Measurements from ENCODE around the gene RNASET2.
"Not testable (repeated sequence)": the region's sequence is repeated elsewhere in the genome, so short reads cannot be mapped to it uniquely, and the experiment has no call there.

RNASET2 gene

GRCh38 chr6:166928644-166929541 is 27.5 kb downstream of the RNASET2 start:
- in situ Hi-C loops (cut with HindIII; ENCODE audit: low sequenced_read_pairs), result no loop called here

DNA sequence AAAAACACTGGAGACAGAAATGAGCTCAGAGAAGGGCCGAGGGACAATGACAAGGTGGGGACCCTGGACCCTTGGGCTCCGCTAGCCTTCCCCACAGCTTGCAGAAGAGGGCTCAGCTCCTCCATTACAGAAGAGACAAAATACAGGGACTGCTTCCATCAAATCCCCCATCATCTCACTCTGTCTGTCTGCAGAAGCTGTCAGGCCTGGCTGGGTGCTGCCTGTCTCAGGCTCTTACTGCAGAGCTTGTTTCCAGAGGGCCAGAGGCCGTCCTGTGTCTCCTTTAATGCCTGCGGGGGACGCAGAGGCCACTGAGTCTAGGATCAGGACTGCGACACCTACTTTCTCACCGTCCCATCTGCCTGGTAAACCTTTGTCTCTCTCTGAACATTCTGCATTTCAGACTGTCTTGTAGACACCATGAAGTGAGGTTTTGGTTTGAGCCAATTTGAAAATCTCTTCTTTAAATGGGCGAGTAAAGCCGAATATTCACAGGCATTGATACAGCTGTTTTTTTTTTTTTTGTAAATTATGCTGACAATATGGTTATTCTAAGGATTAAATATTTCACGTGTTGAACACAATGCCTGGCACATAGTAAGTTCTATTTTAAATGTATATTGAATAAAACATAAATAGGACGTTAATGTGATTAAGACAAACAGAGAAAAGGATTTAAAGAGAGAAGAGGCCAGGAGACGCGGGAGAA is 28.3 kb downstream of the RNASET2 start:
- in situ Hi-C loops (cut with HindIII; ENCODE audit: low sequenced_read_pairs), result no loop called here

DNA sequence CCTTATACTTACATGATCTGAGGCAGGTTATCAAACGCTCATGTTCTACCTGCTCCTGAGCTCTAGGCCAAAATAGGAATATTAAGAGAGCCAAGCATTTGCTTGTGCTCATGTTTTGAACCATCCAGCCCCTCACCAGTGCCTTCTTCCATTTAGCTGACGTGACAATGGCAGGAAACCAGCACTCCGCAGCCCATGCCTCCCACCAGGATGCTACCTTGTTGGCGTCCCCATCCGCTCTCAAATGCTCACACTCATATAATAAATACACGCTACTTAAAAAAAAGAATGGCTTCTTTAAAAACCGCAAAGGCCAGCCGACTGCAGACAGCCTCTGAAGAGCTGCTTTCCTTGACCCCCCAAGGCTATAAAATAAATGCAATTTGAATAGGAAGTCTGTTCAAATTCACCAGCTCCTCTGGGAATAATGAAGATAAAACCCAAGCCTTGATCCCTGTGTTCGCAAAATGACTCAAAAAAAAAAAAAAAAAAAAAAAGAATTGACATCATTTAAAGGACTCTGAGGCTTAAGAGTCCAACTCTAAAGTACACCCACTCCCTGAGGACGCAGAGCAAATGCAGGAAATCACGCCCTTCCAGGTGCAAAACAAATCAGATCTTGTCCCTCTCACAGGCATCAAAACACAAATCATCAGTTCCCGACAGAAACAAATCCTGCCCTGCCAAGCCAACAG is 29.0 kb downstream of the RNASET2 start:
- in situ Hi-C loops (cut with HindIII; ENCODE audit: low sequenced_read_pairs), result no loop called here

- in situ Hi-C loops (cut with HindIII; ENCODE audit: low sequenced_read_pairs), result no loop called here
These were observed 29.6 kb downstream of the RNASET2 start for GRCh38 chr6:166926748-166927147.

DNA sequence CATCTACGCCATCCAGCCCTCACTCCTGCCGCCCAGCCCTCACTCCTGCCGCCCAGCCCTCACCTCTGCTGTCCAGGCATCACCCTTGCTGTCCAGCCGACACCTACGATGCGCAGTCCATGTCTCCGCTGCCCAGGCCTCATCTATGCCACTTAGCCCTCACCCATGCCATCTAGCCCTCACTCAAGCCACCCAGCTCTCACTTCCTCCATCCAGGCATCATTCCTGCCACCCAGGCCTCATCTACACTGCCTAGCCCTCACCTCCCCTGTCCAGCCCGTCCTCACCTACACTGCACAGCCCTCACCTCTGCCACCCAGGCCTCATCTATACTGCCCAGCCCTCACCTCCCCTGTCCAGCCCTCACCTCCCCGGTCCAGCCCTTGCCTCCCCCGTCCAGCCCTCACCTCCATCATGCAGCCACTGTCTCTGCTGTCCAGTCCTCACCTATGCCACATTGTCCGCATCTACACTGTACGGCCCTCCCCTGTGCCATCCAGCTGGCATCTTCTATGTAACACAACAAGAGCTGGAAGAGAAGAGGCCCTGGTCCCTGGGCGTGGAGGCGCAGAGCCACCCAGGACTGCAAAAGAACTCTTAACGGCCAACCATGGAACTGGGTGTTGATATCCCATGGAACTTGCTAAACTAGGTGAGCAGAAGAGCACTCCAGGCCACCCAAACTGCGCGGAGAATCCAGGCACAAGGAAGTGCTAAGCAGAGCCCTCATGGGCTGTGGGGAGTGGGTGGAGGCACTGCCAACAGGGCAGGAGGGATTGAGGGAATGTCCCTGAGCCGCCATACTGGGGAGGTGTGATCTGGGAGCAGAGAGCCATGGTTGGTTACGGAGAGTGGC is 31.0 kb downstream of the RNASET2 start:
- in situ Hi-C loops (cut with HindIII; ENCODE audit: low sequenced_read_pairs), result no loop called here

GRCh38 chr6:166924531-166924930 is 31.8 kb downstream of the RNASET2 start:
- in situ Hi-C loops (cut with HindIII; ENCODE audit: low sequenced_read_pairs), result no loop called here

- in situ Hi-C loops (cut with HindIII; ENCODE audit: low sequenced_read_pairs), result no loop called here
These were observed 33.4 kb downstream of the RNASET2 start for GRCh38 chr6:166922937-166923336.

DNA sequence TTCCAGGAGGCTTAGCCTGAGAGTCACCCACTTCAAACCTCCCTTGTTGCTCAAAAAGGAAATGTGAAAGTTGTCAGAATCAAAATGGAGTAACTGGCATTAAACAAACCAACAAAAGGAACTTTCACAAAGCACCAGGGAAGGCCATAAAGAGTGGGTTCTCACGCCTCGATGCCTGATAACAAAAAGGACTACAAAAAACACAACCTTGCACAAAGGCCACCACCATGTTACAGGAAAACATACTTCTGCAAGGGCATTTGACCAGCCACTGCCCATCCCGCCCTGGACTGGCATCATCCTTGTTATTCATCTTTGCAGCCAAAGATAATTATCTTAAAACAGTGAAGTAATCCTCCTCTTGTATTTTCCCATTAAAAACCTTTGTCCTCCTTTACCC is 34.8 kb downstream of the RNASET2 start:
- in situ Hi-C loops (cut with HindIII; ENCODE audit: low sequenced_read_pairs), result no loop called here

DNA sequence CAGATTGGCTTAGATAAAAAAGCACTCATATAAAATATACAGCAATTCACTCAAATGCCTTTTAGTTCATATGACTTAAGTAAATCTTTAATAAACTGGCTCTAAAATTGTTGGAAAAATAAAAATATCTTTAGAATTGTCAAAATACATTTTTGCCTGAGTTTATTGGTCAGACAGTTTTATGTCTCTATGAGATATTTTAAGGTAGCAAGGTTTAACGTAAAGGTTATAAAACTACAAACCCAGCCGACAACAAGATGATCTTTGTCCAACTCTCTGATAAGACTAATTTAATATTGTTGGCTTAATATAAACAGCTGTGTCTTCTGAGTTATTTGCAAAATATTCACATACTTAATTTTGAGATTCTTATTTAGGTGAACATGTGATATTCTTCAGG is 39.5 kb downstream of the RNASET2 start:
- in situ Hi-C loops (cut with HindIII; ENCODE audit: low sequenced_read_pairs), result no loop called here

- in situ Hi-C loops (cut with HindIII; ENCODE audit: low sequenced_read_pairs), result not testable (repeated sequence)
These were observed 40.9 kb downstream of the RNASET2 start for GRCh38 chr6:166915484-166915883.

GRCh38 chr6:166914952-166915351 is 41.4 kb downstream of the RNASET2 start:
- in situ Hi-C loops (cut with HindIII; ENCODE audit: low sequenced_read_pairs), result not testable (repeated sequence)

DNA sequence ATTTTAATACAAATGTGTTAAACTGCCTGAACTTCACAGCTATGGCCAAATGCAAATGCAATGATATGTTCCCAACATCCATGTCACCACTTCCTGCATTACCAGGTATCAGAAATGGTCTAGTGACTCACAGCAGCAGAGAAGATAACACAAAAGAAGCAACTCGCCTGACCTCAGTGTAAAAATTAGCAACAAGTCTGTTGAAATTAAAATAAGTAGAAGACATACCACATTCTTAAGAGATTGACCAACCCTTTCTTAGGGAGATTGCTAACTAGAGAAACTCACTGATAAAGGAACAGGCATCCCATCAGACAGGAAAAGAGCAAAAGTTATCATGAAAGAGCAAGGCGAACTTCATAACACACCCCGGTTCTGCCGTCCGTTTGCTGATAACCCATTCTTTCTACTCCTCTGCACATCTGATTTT is 45.1 kb downstream of the RNASET2 start:
- in situ Hi-C loops (cut with HindIII; ENCODE audit: low sequenced_read_pairs), result no loop called here

DNA sequence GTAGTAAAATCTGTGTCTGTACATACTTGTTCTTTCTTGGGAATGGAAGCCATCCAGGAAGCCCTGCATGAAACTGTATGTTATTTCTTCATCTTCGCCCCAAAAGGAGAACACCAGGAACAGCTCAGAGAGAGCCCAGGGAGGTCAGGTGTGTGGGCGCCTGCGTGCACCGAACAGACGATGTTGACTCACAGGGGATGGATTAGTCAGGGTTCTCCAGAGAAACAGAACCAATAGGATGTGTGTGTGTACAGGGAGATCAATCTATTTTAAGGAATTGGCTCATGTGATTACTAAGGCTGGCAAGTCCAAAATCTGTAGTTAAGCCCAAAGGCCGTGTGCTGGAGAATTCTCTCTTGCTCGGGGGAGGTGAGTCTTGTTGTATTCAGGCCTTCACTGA is 45.7 kb downstream of the RNASET2 start:
- in situ Hi-C loops (cut with HindIII; ENCODE audit: low sequenced_read_pairs), result no loop called here

DNA sequence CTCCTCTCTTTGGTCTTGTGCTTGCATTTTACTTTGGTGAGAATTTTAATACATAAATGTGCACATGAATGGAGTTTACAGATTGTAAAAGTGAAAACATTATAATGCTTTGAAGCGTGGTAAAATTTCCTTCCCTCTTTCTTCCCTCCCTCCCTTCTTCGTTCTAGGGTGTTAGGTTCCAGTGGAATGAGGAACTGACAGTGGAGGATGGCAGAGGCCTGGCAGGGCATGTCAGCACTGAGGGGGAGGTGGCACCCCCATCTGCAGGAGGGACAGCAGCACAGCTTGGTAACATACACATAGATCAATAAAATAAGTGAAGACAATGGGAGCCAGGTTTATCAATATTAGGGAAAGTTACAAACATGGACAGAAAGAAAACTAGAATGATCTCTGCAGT is 47.5 kb downstream of the RNASET2 start:
- in situ Hi-C loops (cut with HindIII; ENCODE audit: low sequenced_read_pairs), result no loop called here

DNA sequence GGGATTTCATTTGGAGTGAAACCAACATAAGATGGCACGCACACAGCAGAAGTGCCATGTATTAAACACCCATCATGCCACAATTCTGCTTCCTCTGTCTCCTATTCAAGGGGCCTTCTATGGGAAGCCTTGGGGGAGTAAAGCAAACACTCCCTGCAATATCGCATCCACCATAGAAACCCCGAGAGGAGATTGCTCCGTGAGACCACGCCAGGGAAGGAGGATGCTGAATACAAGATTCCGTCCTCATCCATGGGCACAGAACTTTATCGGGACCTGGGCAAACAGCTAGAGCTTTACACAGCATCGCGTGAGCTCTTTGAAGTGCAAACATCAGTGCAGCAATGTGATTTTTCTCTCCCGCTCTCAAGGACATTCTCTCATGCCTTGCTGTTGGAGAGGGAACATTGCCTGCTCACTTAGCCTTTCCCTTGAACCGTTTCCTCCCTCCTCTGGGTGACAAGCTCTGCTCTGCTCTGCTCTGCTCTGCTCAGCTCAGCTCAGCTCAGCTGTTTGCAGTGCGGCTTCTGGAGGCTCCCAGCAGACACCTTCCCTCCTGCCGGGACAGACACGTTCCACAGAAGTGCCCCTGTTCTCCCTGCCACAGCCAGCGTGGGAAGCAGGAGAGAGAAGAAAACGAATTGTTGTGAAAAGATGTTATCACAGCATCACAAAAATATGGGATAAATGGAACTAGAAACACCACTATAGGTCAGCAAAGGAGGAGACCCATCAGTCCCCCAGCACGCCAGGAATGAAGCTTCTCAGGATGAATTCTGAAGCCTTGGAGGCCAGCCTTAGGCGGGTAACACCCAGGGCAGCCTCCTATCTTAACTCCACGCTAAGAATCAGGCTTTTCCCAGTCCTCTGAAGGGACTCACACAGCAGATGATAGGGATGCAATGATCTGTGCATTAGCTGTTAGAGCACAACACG is 48.2 kb downstream of the RNASET2 start:
- in situ Hi-C loops (cut with HindIII; ENCODE audit: low sequenced_read_pairs), result no loop called here

DNA sequence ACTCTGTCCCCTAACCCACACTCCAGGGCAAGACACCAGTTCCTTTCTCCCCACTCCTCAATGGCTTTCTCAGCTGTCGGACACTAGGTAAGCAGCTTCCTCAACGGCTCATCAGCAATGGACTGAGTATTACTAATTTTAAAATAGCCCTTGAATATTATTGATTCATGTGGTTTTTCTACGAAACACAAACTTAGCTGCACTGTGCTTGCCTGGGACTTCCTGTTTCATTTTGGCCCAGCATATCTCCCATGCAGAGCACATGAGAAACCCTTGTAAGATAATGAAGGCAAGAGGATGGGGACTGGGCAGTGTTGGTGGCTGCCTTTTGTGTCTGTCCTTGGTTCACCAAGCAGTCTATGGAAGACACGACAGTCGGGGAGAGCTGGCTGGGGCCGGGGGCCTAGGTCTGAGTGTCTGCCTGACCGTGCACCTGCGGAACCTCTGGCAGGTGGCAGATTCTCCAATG is 48.9 kb downstream of the RNASET2 start:
- in situ Hi-C loops (cut with HindIII; ENCODE audit: low sequenced_read_pairs), result no loop called here

DNA sequence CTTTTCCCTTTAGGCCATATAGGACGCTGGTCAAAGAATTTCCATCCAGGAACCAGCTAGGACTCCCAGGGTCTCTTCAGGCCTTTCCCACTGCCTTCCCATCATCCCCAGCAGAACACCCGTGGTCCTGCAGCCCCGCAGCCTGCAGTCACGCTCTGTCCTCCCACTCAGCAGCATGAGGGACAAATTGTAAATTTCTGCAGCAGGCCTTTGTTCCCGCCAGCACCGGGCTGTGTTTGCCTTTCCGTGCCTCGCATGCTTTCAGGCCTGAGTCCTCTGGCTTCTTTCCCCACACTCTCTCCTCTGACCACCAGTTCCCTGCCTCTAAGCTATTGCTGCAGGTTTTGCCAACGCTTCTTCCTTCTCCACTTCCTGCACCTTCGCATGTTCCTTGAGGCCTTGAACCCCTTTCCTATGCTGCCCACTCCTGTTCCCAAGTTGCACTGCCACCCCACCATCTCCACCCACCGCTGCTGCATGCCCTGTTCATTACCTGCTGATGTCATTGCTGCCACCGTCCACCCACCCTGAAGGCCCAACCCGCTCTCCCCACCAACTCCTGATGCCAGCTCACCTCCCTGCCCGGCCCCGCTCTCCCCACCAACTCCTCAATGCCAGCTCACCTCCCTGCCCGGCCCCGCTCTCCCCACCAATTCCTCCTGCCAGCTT is 49.8 kb downstream of the RNASET2 start:
- in situ Hi-C loops (cut with HindIII; ENCODE audit: low sequenced_read_pairs), result no loop called here

DNA sequence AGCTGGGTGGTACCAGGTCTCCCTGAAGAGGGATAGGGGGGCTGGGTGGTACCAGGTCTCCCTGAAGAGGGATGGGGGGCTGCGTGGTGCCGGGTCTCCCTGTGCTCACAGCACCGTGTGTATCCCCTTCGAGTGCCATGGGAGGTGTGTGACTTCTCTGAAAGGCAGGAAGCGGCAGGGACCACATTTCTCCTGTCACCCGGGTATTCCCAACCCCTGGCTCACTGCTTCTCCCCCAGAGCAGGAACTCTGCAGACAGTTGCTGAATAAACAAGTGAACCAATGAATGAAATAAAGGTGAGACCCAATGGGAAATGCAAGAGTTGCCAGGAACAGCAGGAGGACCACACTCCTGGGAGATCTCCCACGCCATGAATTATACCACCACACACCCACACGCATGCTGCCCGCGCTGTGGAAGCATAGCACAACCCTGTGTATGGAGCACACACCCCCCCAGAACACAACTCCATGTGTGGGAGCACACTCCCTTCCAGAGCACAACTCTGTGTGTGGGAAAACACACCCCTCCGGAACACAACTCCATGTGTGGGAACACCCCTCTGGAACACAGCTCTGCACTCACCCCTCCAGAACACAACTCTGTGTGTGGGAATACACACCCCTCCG is 50.7 kb downstream of the RNASET2 start:
- in situ Hi-C loops (cut with HindIII; ENCODE audit: low sequenced_read_pairs), result no loop called here

Measured in DLD1 (cell line).